Vagina (tissue), 2 donors: ENCODE results near the gene FAM107B.

Experiments used
- POLR2A ChIP-seq, 2 donors: fragments of 450-650 bp; IDR thresholded peaks; one replicate each; pipeline ENCODE4 v1.6.1; 2017; ENCODE audit warnings: antibody characterized with exemption in 2 of 2, mild to moderate bottlenecking in 2 of 2, moderate library complexity in 2 of 2
- POLR2AphosphoS5 ChIP-seq, 2 donors: sonication (generic); formaldehyde crosslinking; IDR thresholded peaks; one replicate each; pipeline ENCODE4 v1.9.0; 2017; ENCODE audit warnings: antibody characterized with exemption in 2 of 2, mild to moderate bottlenecking in 2 of 2, low read depth in 1 of 2; ENCODE audit not compliant: insufficient read depth in 1 of 2
- TF ChIP-seq, protein P1 (sequence below), 3 experiments: fragments of 450-650 bp in 2 of 3; fragments of 200-600 bp in 1 of 3; sonication (generic) in 1 of 3; IDR thresholded peaks; one replicate each; pipeline ENCODE4 v1.5.1; 2017 to 2019; ENCODE audit warnings: antibody characterized with exemption in 3 of 3, mild to moderate bottlenecking in 2 of 3, moderate library complexity in 2 of 3

DNA sequence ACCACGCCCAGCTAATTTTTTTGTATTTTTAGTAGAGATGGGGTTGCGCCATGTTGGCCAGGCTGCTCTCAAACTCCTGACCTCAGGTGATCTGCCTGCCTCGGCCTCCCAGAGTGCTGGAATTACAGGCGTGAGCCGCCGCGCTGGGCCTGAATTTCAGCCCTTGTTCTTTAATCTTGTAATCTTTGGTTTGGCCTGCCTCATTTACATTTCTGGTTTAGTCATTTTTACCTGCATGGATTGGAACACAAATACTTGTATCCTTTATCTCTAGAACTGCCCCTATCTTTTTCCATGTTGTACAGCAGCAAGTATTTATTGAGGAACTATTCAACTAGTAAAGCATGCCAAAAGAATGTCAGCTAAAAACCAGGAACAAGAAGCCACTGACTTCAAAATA is 248.4 kb downstream of the FAM107B start:
- TF ChIP-seq, protein P1, sequence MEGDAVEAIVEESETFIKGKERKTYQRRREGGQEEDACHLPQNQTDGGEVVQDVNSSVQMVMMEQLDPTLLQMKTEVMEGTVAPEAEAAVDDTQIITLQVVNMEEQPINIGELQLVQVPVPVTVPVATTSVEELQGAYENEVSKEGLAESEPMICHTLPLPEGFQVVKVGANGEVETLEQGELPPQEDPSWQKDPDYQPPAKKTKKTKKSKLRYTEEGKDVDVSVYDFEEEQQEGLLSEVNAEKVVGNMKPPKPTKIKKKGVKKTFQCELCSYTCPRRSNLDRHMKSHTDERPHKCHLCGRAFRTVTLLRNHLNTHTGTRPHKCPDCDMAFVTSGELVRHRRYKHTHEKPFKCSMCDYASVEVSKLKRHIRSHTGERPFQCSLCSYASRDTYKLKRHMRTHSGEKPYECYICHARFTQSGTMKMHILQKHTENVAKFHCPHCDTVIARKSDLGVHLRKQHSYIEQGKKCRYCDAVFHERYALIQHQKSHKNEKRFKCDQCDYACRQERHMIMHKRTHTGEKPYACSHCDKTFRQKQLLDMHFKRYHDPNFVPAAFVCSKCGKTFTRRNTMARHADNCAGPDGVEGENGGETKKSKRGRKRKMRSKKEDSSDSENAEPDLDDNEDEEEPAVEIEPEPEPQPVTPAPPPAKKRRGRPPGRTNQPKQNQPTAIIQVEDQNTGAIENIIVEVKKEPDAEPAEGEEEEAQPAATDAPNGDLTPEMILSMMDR (IDR thresholded peaks at IDR 0.05): no peak
- TF ChIP-seq POLR2A (IDR thresholded peaks at IDR 0.05) (no peak), POLR2AphosphoS5 (IDR thresholded peaks at IDR 0.05; ENCODE audit: insufficient read depth in 1 of 2, low read depth in 1 of 2) (no peak)
